Measurements from ENCODE around the gene IL17C. TPM values are rescaled to one million over a fixed set of nuclear protein-coding genes. Genes with fewer than 3 reads are reported as not detected.

Gene IL17C
- total and polyA plus RNA-seq, 2 of the 8 experiments (the other 6 are each of a cell fraction or from before 2014, with no cell fraction given): 1.1 to 1.9 TPM

- H2AK5ac ChIP-seq (ENCODE audit: low read depth, low read length): no peak overlapping the region
- peaks cover 0 to 6% (median 0%) of the 10 kb centered on the region in 4 experiments; a peak in 1 of 7 replicates for H3K4me1 ChIP-seq (replicated peaks in 1 of 4; ENCODE audit: control insufficient read depth in 3 of 4, insufficient read depth in 4 of 4, low read length in 3 of 4)
- H3K79me1 ChIP-seq (ENCODE audit: low read depth, low read length): peaks cover 20% of the 10 kb centered on the region
- WGBS, 2 experiments (ENCODE audit: extremely low coverage in 1 of 2, insufficient coverage in 1 of 2, insufficient read length in 1 of 2, insufficient replicate concordance in 2 of 2, low coverage in 1 of 2, low lambda C conversion rate in 2 of 2, missing lambda C conversion rate in 1 of 2): 88% methylated on average over 20 of the region's 20 CpGs; no CpG with 5 or more reads in 1 of the 2 experiments
- no peak overlapping the region for H3K18ac ChIP-seq (ENCODE audit: extremely low read depth, low read length)
- H2BK120ac ChIP-seq (replicated peaks; ENCODE audit: low read depth, low read length): no peak overlapping the region
- DNase-seq (ENCODE audit: low read depth in 1 of 2, low spot score in 2 of 2) (no peak), FAIRE-seq (no peak)
- H3K9me3 ChIP-seq (ENCODE audit: insufficient read depth in 2 of 2, low read depth in 1 of 2, low read length in 1 of 2): no peaks in the 10 kb centered on the region
- no peak overlapping the region for H4K5ac ChIP-seq (ENCODE audit: insufficient read length, low read depth, low read length)
- H3K4ac ChIP-seq (replicated peaks; ENCODE audit: insufficient read length, low read depth, low read length): no peak overlapping the region
- H2BK5ac ChIP-seq (ENCODE audit: low read depth, low read length): no peak overlapping the region
- no peak overlapping the region; the same call in 1 of the 2 replicates for H3K27ac ChIP-seq (ENCODE audit: low read depth, low read length)
- no peak overlapping the region for H3K56ac ChIP-seq (replicated peaks; ENCODE audit: insufficient read length, low read depth, low read length)
- no peak overlapping the region for H3K4me2 ChIP-seq (ENCODE audit: insufficient read depth in 1 of 2, low read depth in 2 of 2, low read length in 2 of 2)
- peaks cover 17 to 22% of the 10 kb centered on the region in 2 experiments for H4K20me1 ChIP-seq (replicated peaks in 1 of 2; ENCODE audit: control insufficient read depth in 1 of 2, insufficient read depth in 2 of 2, low read length in 2 of 2)
- no peaks in the 10 kb centered on the region for H3K27me3 ChIP-seq (replicated peaks in 1 of 4; ENCODE audit: control insufficient read depth in 3 of 4, extremely low read depth in 1 of 4, insufficient read depth in 3 of 4, low read length in 3 of 4)
- H3K9ac ChIP-seq (replicated peaks in 1 of 4; ENCODE audit: extremely low read depth in 1 of 4, low read depth in 3 of 4, low read length in 3 of 4): no peak overlapping the region
- ChIA-PET CTCF (ENCODE audit: partially characterized antibody) (interaction anchor here (0.7 to 3.3 kb wide), 9 partner anchors 9 to 181 kb away, joined by 3 to 18 read pairs (median 3); no protein-coding TSS in a partner anchor), POLR2A (ENCODE audit: partially characterized antibody) (no interaction called here)
- no peaks in the 10 kb centered on the region for H3K23me2 ChIP-seq (ENCODE audit: low read depth, low read length)
- H2BK15ac ChIP-seq (ENCODE audit: low read length): no peak overlapping the region
- no peak overlapping the region for H4K8ac ChIP-seq (ENCODE audit: extremely low read depth, insufficient read depth, low read length)
- no peak overlapping the region for H4K91ac ChIP-seq (replicated peaks; ENCODE audit: insufficient read length, low read length)
- H2BK20ac ChIP-seq (ENCODE audit: low read length): no peak overlapping the region
- H3K36me3 ChIP-seq (ENCODE audit: control insufficient read depth in 2 of 4, insufficient read depth in 4 of 4, low read length in 3 of 4): peaks cover 11 to 23% (median 17%) of the 10 kb centered on the region in 4 experiments
- peaks cover 0 to 13% of the 10 kb centered on the region in 2 experiments; a peak in 1 of 4 replicates for H3K79me2 ChIP-seq (ENCODE audit: control insufficient read depth in 1 of 2, insufficient read depth in 2 of 2, low read length in 2 of 2)
- no peak overlapping the region for H3K4me3 ChIP-seq (ENCODE audit: extremely low read depth in 1 of 4, insufficient read depth in 2 of 4, low read depth in 3 of 4, low read length in 4 of 4)
- H3K23ac ChIP-seq (ENCODE audit: insufficient read length): no peak overlapping the region
- H2AFZ ChIP-seq (ENCODE audit: low read length): no peak overlapping the region
- H3K14ac ChIP-seq (ENCODE audit: insufficient read length): no peak overlapping the region
- no peak overlapping the region for H2BK12ac ChIP-seq (ENCODE audit: low read depth, low read length)
- TF ChIP-seq TCF12 (IDR thresholded peaks at IDR 0.05; ENCODE audit: low read depth, low read length): no peak
- no peak for TF ChIP-seq GABPA (IDR thresholded peaks at IDR 0.05; ENCODE audit: borderline replicate concordance, insufficient read depth, low read length)
These were observed 20.0 kb upstream of the IL17C start for GRCh38 chr16:88618182-88618955.

Data from H1 (cell line).